MM.1S (cell line): Measurements from ENCODE around the gene SRRM1.
"Not testable (repeated sequence)": the region's sequence is repeated elsewhere in the genome, so short reads cannot be mapped to it uniquely, and the experiment has no call there.

Source experiments
- DNase-seq: peaks from one replicate; pipeline ENCODE4 v3.0.0-alpha.2; 2015
- H2AFZ ChIP-seq: fragments of 300-600 bp; sonication (generic); 2 replicates; pipeline ENCODE4 v1.6.0; 2016; ENCODE audit warnings: antibody characterized with exemption, low read length
- H3F3A ChIP-seq: fragments of 300-600 bp; sonication (generic); 2 replicates; pipeline ENCODE4 v1.6.1; 2016; ENCODE audit warnings: mild to moderate bottlenecking, antibody characterized with exemption, low read length, moderate library complexity, mixed read lengths; ENCODE audit not compliant: insufficient read depth
- H3K27ac ChIP-seq: fragments of 300-600 bp; sonication (generic); 2 replicates; pipeline ENCODE4 v1.5.1; 2016; ENCODE audit warnings: mild to moderate bottlenecking, low read length
- H3K27me3 ChIP-seq: fragments of 300-600 bp; sonication (generic); replicated peaks from 2 replicates; pipeline ENCODE4 v1.6.0; 2016; ENCODE audit warnings: low read length; ENCODE audit not compliant: insufficient read depth
- H3K36me3 ChIP-seq: fragments of 300-600 bp; sonication (generic); replicated peaks from 2 replicates; pipeline ENCODE4 v1.6.1; 2016; ENCODE audit warnings: mild to moderate bottlenecking, low read length, mixed read lengths; ENCODE audit not compliant: insufficient read depth
- H3K4me1 ChIP-seq: fragments of 300-600 bp; sonication (generic); 2 replicates; pipeline ENCODE4 v1.6.1; 2016; ENCODE audit warnings: low read length, mixed read lengths
- H3K4me2 ChIP-seq: fragments of 300-600 bp; sonication (generic); 2 replicates; pipeline ENCODE4 v1.6.0; 2016; ENCODE audit warnings: low read depth, low read length
- H3K4me3 ChIP-seq: fragments of 300-600 bp; sonication (generic); 2 replicates; pipeline ENCODE4 v1.5.1; 2016; ENCODE audit warnings: low read length, mixed read lengths
- H3K79me2 ChIP-seq: fragments of 300-600 bp; sonication (generic); 2 replicates; pipeline ENCODE4 v1.6.1; 2016; ENCODE audit warnings: mixed run types, low read length, mixed read lengths
- H3K9ac ChIP-seq: fragments of 300-600 bp; sonication (generic); 2 replicates; pipeline ENCODE4 v1.6.1; 2016; ENCODE audit warnings: low read length, mixed read lengths
- H3K9me2 ChIP-seq: fragments of 300-600 bp; sonication (generic); replicated peaks from 2 replicates; pipeline ENCODE4 v1.6.1; 2016; ENCODE audit warnings: mild to moderate bottlenecking, low read length, mixed read lengths; ENCODE audit not compliant: insufficient read depth
- H3K9me3 ChIP-seq: fragments of 300-600 bp; sonication (generic); replicated peaks from 2 replicates; pipeline ENCODE4 v1.6.1; 2016; ENCODE audit warnings: mild to moderate bottlenecking, low read length, mixed read lengths; ENCODE audit not compliant: insufficient read depth
- H4K20me1 ChIP-seq: fragments of 300-600 bp; sonication (generic); 2 replicates; pipeline ENCODE4 v1.6.1; 2016; ENCODE audit warnings: mild to moderate bottlenecking, low read length, moderate library complexity, mixed read lengths; ENCODE audit not compliant: insufficient read depth
- CTCF ChIP-seq: fragments of 300-600 bp; sonication (generic); IDR thresholded peaks from 2 replicates; pipeline ENCODE4 v1.5.1; 2016; ENCODE audit warnings: antibody characterized with exemption, low read length, mixed read lengths
- EZH2 ChIP-seq: fragments of 300-600 bp; sonication (generic); optimal IDR thresholded peaks from 2 replicates; pipeline ENCODE3; 2017; ENCODE audit warnings: low read depth, mild to moderate bottlenecking, antibody characterized with exemption, low read length, mixed read lengths
- EZH2phosphoT487 ChIP-seq: fragments of 300-600 bp; sonication (generic); IDR thresholded peaks from 2 replicates; pipeline ENCODE4 v1.6.1; 2018; ENCODE audit warnings: antibody characterized with exemption, low read length

Gene SRRM1

DNA sequence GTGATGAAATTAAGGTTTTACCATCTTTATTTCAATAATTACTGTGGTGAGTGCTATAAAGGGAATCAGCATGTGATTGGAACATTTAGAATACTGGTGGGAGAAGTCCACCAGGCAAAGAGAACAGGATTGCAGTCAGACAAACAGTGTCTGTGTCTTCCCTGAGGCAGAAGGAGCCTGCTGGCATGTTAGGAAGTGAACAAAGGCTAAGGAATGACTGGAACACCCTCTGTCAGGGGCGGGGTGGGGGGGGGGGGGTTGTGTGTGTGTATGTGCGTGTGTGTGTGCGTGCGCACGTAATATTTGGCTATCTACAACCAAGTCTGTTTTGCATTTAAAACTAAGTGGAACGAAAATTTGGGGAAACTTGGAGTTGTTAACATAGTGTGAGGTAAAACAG is 30.2 kb downstream of the SRRM1 start:
- Histone ChIP-seq H3K9me3 (no peaks in the 10 kb centered on the region), H3K9me2 (no peaks in the 10 kb centered on the region), H3K4me1 (no peaks in the 10 kb centered on the region), H2AFZ (no peak overlapping the region), H4K20me1 (no peaks in the 10 kb centered on the region), H3K27me3 (no peaks in the 10 kb centered on the region), H3K36me3 (peaks cover 16% of the 10 kb centered on the region; the same call in 1 of the 2 replicates), H3K27ac (no peak overlapping the region), H3K79me2 (no peaks in the 10 kb centered on the region), H3K4me2 (no peak overlapping the region), H3K4me3 (no peak overlapping the region), H3F3A (peaks cover 2% of the 10 kb centered on the region), H3K9ac (no peak overlapping the region)
- no peak for DNase-seq
- TF ChIP-seq EZH2phosphoT487 (no peak), EZH2 (no peak), CTCF (no peak)

- not testable (repeated sequence) for H3K4me2 ChIP-seq, H3K27me3 ChIP-seq, H3K36me3 ChIP-seq, H3K4me1 ChIP-seq, H3K79me2 ChIP-seq, H2AFZ ChIP-seq, H3K4me3 ChIP-seq, DNase-seq, H3K27ac ChIP-seq, H3K9me2 ChIP-seq, H4K20me1 ChIP-seq, H3K9me3 ChIP-seq, H3F3A ChIP-seq, H3K9ac ChIP-seq
Observed at GRCh38 chr1:24678421-24678820, 35.3 kb downstream of the SRRM1 start.

DNA sequence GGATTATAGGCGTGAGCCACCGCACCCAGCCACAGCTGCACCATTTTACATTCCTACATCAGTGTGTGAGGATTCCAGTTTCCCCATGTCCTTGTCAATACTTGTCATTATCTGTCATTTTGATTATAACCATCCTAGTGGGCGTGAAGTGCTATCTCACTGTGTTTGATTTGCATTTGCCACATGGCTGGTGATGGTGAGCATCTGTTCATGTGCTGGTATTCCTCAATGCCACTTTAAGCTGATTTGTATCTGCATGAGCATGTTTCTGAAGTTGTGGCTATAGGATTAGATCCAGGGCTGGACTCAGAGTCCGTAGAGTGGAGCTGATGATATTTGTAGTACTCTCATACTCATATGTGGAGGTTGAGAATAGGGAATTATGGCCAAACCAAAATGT is 36.6 kb downstream of the SRRM1 start:
- no peak overlapping the region for H3K9ac ChIP-seq
- H3K9me2 ChIP-seq: no peaks in the 10 kb centered on the region
- H3K36me3 ChIP-seq: no peaks in the 10 kb centered on the region; the same call in 1 of the 2 replicates
- H3F3A ChIP-seq: peaks cover 2% of the 10 kb centered on the region; the same call in 1 of the 2 replicates
- no peaks in the 10 kb centered on the region for H4K20me1 ChIP-seq
- no peak overlapping the region for H3K4me2 ChIP-seq
- H3K79me2 ChIP-seq: no peaks in the 10 kb centered on the region
- no peak overlapping the region for H2AFZ ChIP-seq
- no peak for TF ChIP-seq EZH2phosphoT487
- no peak for TF ChIP-seq EZH2
- TF ChIP-seq CTCF: no peak
- DNase-seq: no peak
- no peaks in the 10 kb centered on the region for H3K4me1 ChIP-seq
- H3K9me3 ChIP-seq: no peaks in the 10 kb centered on the region
- no peaks in the 10 kb centered on the region for H3K27me3 ChIP-seq
- H3K4me3 ChIP-seq: no peak overlapping the region
- no peak overlapping the region for H3K27ac ChIP-seq

DNA sequence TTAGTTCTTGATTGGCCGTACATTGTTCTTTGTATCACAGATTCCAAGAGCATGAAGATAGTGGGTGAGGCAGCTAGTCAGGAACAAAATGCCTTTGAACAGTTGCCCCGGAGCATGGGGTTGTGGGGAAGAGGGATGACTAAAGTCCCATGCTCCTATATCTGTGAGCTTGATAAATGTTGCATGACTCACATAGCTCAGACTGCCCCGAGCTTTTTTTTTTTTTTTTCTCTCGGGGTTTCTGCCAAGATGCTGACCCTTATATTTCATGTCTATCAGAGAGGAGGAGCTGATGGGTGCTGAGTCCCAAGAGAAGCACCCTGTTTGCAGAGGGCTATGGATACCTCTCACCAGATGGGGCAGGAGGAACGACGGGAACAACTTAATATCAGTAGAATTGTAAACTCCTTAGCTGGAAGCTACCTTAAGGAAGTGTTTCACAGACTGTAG is 40.6 kb downstream of the SRRM1 start:
- DNase-seq: no peak
- no peak overlapping the region for H3K27ac ChIP-seq
- no peaks in the 10 kb centered on the region for H3F3A ChIP-seq
- TF ChIP-seq CTCF: no peak
- TF ChIP-seq EZH2phosphoT487: no peak
- no peak for TF ChIP-seq EZH2
- no peaks in the 10 kb centered on the region for H3K79me2 ChIP-seq
- H3K9me2 ChIP-seq: no peaks in the 10 kb centered on the region
- H3K9me3 ChIP-seq: no peaks in the 10 kb centered on the region
- H3K4me2 ChIP-seq: no peak overlapping the region
- H3K27me3 ChIP-seq: no peaks in the 10 kb centered on the region
- no peak overlapping the region for H3K4me3 ChIP-seq
- no peak overlapping the region for H3K9ac ChIP-seq
- no peaks in the 10 kb centered on the region for H4K20me1 ChIP-seq
- no peak overlapping the region for H2AFZ ChIP-seq
- H3K4me1 ChIP-seq: no peaks in the 10 kb centered on the region
- H3K36me3 ChIP-seq: no peaks in the 10 kb centered on the region
